Activated CD4-positive, alpha-beta T cell treated with anti-CD3 and anti-CD28 coated beads, Interleukin-2, amount 10 ng/mL, durations not matched to agents 7 days and 5 days (primary cell): ENCODE results near the gene SNRNP200. TPM values are rescaled to one million over a fixed set of nuclear protein-coding genes. Genes with fewer than 3 reads are reported as not detected.

ENCODE experiments used
- CTCF ChIA-PET: fragments of 350-600 bp; sonication (Branson Sonifier 250); formaldehyde crosslinking; loops from one replicate; lab custom pipeline; 2021; ENCODE audit warnings: antibody characterized with exemption; lab: Charles Lee
- POLR2A ChIA-PET: fragments of 350-600 bp; sonication (Branson Sonifier 250); formaldehyde crosslinking; loops from one replicate; lab custom pipeline; 2021; ENCODE audit warnings: antibody characterized with exemption; lab: Charles Lee
- DNase-seq: peaks from one replicate; pipeline ENCODE4 v3.0.0-alpha.2; 2020
- H3K27ac Mint-ChIP-seq: one replicate; pipeline ENCODE4 v1.8.0; 2021; ENCODE audit warnings: mild to moderate bottlenecking, moderate library complexity, mixed read lengths
- H3K27me3 Mint-ChIP-seq: one replicate; pipeline ENCODE4 v1.8.0; 2021; ENCODE audit warnings: mixed read lengths
- H3K36me3 Mint-ChIP-seq: one replicate; pipeline ENCODE4 v1.8.0; 2021; ENCODE audit warnings: low read depth, mixed read lengths
- H3K4me1 Mint-ChIP-seq: one replicate; pipeline ENCODE4 v1.8.0; 2021; ENCODE audit warnings: mixed read lengths
- H3K4me3 Mint-ChIP-seq: one replicate; pipeline ENCODE4 v1.8.0; 2021; ENCODE audit warnings: mild to moderate bottlenecking, moderate library complexity, mixed read lengths
- H3K9me3 Mint-ChIP-seq: one replicate; pipeline ENCODE4 v1.8.0; 2021; ENCODE audit warnings: mixed read lengths
- total RNA-seq, 2 experiments: library from RNA; stranded (reverse); gene quantifications; one replicate each; pipeline ENCODE4 v1.2.3, GENCODE V29; 2021

SNRNP200 gene
- total RNA-seq, 2 experiments from 2014 or later = 170 to 178 TPM

- H3K36me3 Mint-ChIP-seq = peaks cover 35% of the 10 kb centered on the region
- ChIA-PET CTCF (interaction anchor here (1.6 to 10.5 kb wide), 3 partner anchors 8 to 21 kb away, joined by 3 to 47 read pairs (median 21); no protein-coding TSS in a partner anchor), POLR2A (interaction anchor here (0.6 kb wide), 1 partner anchor 107 kb away, joined by 7 read pairs; no protein-coding TSS in a partner anchor)
- DNase-seq = no peak
- H3K27ac Mint-ChIP-seq = peak overlapping the region; percentile 95
- no peaks in the 10 kb centered on the region for H3K9me3 Mint-ChIP-seq
- peaks cover 67% of the 10 kb centered on the region for H3K4me1 Mint-ChIP-seq
- H3K27me3 Mint-ChIP-seq = no peaks in the 10 kb centered on the region
- peak overlapping the region; percentile 87 for H3K4me3 Mint-ChIP-seq
These were observed 31.5 kb upstream of the SNRNP200 start for GRCh38 chr2:96336873-96337272.

GRCh38 chr2:96336104-96336775, 30.9 kb upstream of the SNRNP200 start:
- no peak for DNase-seq
- H3K9me3 Mint-ChIP-seq = no peaks in the 10 kb centered on the region
- no peaks in the 10 kb centered on the region for H3K27me3 Mint-ChIP-seq
- ChIA-PET POLR2A (interaction anchor here (0.6 to 1.9 kb wide), 4 partner anchors 11 to 200 kb away, joined by 3 to 7 read pairs (median 4); partner anchors contain the start of genes ARID5A and ITPRIPL1), CTCF (interaction anchor here (1.1 to 10.5 kb wide), 9 partner anchors 9 to 202 kb away, joined by 3 to 47 read pairs (median 4); partner anchors contain the start of gene ITPRIPL1)
- H3K27ac Mint-ChIP-seq = peak overlapping the region; percentile 95
- peaks cover 30% of the 10 kb centered on the region for H3K36me3 Mint-ChIP-seq
- H3K4me1 Mint-ChIP-seq = peaks cover 61% of the 10 kb centered on the region
- peak overlapping the region; percentile 87 for H3K4me3 Mint-ChIP-seq

GRCh38 chr2:96333708-96334107, 28.4 kb upstream of the SNRNP200 start:
- ChIA-PET CTCF (interaction anchor here (0.5 to 10.5 kb wide), 6 partner anchors 10 to 304 kb away, joined by 3 to 47 read pairs (median 4); no protein-coding TSS in a partner anchor), POLR2A (no interaction called here)
- no peak for DNase-seq
- peaks cover 34% of the 10 kb centered on the region for H3K36me3 Mint-ChIP-seq
- H3K4me1 Mint-ChIP-seq = peaks cover 60% of the 10 kb centered on the region
- peak overlapping the region; percentile 76 for H3K27ac Mint-ChIP-seq
- no peaks in the 10 kb centered on the region for H3K9me3 Mint-ChIP-seq
- H3K27me3 Mint-ChIP-seq = no peaks in the 10 kb centered on the region
- H3K4me3 Mint-ChIP-seq = peak overlapping the region; percentile 87

- Mint-ChIP-seq H3K4me1 (peaks cover 68% of the 10 kb centered on the region), H3K9me3 (no peaks in the 10 kb centered on the region), H3K27me3 (no peaks in the 10 kb centered on the region)
These were observed 25.1 kb upstream of the SNRNP200 start for GRCh38 chr2:96330407-96330806.

GRCh38 chr2:96329874-96330273, 24.5 kb upstream of the SNRNP200 start:
- Mint-ChIP-seq H3K4me1 (peaks cover 70% of the 10 kb centered on the region), H3K27ac (peak overlapping the region; percentile 36), H3K36me3 (peaks cover 54% of the 10 kb centered on the region), H3K27me3 (no peaks in the 10 kb centered on the region), H3K9me3 (no peaks in the 10 kb centered on the region), H3K4me3 (no peak overlapping the region)
- no peak for DNase-seq
- CTCF ChIA-PET = interaction anchor here (1.3 to 10.5 kb wide), 2 partner anchors 9 to 36 kb away, joined by 3 to 47 read pairs; no protein-coding TSS in a partner anchor
- POLR2A ChIA-PET = no interaction called here

More at GRCh38 chr2:96330407-96330806, 25.1 kb upstream of the SNRNP200 start:
- DNase-seq = no peak
- Mint-ChIP-seq H3K36me3 (peaks cover 53% of the 10 kb centered on the region), H3K27ac (peak overlapping the region; percentile 19), H3K4me3 (no peak overlapping the region)
- POLR2A ChIA-PET = no interaction called here
- CTCF ChIA-PET = interaction anchor here (10.5 kb wide), 1 partner anchor 10 kb away, joined by 47 read pairs; no protein-coding TSS in a partner anchor

- no peak overlapping the region for H3K4me3 Mint-ChIP-seq
- H3K27ac Mint-ChIP-seq = peak overlapping the region; percentile 41
- peaks cover 70% of the 10 kb centered on the region for H3K4me1 Mint-ChIP-seq
- ChIA-PET POLR2A (no interaction called here), CTCF (interaction anchor here (1.0 to 10.5 kb wide), 3 partner anchors 9 to 36 kb away, joined by 3 to 47 read pairs (median 3); no protein-coding TSS in a partner anchor)
- H3K9me3 Mint-ChIP-seq = no peaks in the 10 kb centered on the region
- no peak for DNase-seq
- peaks cover 54% of the 10 kb centered on the region for H3K36me3 Mint-ChIP-seq
- H3K27me3 Mint-ChIP-seq = no peaks in the 10 kb centered on the region
These were observed 24.1 kb upstream of the SNRNP200 start for GRCh38 chr2:96329456-96329855.

GRCh38 chr2:96326990-96327820, 21.9 kb upstream of the SNRNP200 start:
- no peaks in the 10 kb centered on the region for H3K27me3 Mint-ChIP-seq
- peak overlapping the region; percentile 95 for H3K4me3 Mint-ChIP-seq
- H3K36me3 Mint-ChIP-seq = peaks cover 50% of the 10 kb centered on the region
- H3K4me1 Mint-ChIP-seq = peaks cover 68% of the 10 kb centered on the region
- no peaks in the 10 kb centered on the region for H3K9me3 Mint-ChIP-seq
- ChIA-PET CTCF (interaction anchor here (0.6 to 3.5 kb wide), 5 partner anchors 8 to 81 kb away, joined by 3 to 10 read pairs (median 4); partner anchors contain the start of gene NCAPH), POLR2A (no interaction called here)
- H3K27ac Mint-ChIP-seq = no peak overlapping the region
- DNase-seq = no peak

- POLR2A ChIA-PET = no interaction called here
- DNase-seq = no peak
- H3K27ac Mint-ChIP-seq = peak overlapping the region; percentile 95
These were observed 21.2 kb upstream of the SNRNP200 start for GRCh38 chr2:96326564-96326963.

GRCh38 chr2:96325884-96326255, 20.5 kb upstream of the SNRNP200 start:
- ChIA-PET CTCF (interaction anchor here (0.8 to 3.5 kb wide), 6 partner anchors 9 to 209 kb away, joined by 3 to 10 read pairs (median 4); partner anchors contain the start of gene NCAPH), POLR2A (interaction anchor here (1.2 kb wide), 1 partner anchor 9 kb away, joined by 4 read pairs; the partner anchor contains the start of gene NCAPH)
- H3K27ac Mint-ChIP-seq = peak overlapping the region; percentile 95
- peaks cover 48% of the 10 kb centered on the region for H3K36me3 Mint-ChIP-seq
- DNase-seq = peak; percentile 69
- H3K4me1 Mint-ChIP-seq = peaks cover 69% of the 10 kb centered on the region
- no peaks in the 10 kb centered on the region for H3K27me3 Mint-ChIP-seq
- peak overlapping the region; percentile 95 for H3K4me3 Mint-ChIP-seq
- H3K9me3 Mint-ChIP-seq = no peaks in the 10 kb centered on the region

More at GRCh38 chr2:96326564-96326963, 21.2 kb upstream of the SNRNP200 start:
- Mint-ChIP-seq H3K9me3 (no peaks in the 10 kb centered on the region), H3K4me3 (peak overlapping the region; percentile 95), H3K27me3 (no peaks in the 10 kb centered on the region), H3K36me3 (peaks cover 50% of the 10 kb centered on the region), H3K4me1 (peaks cover 71% of the 10 kb centered on the region)
- CTCF ChIA-PET = interaction anchor here (0.6 to 3.5 kb wide), 5 partner anchors 9 to 80 kb away, joined by 3 to 10 read pairs (median 3); partner anchors contain the start of gene NCAPH

GRCh38 chr2:96325041-96325883, 19.9 kb upstream of the SNRNP200 start, which contains the start of gene ITPRIPL1:
ITPRIPL1 (plus strand) TSS chr2:96325317; CDS start chr2:96325840, 523 bp downstream.
- H3K4me1 Mint-ChIP-seq = peaks cover 70% of the 10 kb centered on the region
- DNase-seq = peak; percentile 35
- H3K27ac Mint-ChIP-seq = peak within 1 kb of the TSS; percentile 95
- CTCF ChIA-PET = interaction anchor here (0.5 to 3.5 kb wide), 9 partner anchors 9 to 312 kb away, joined by 3 to 10 read pairs (median 4); partner anchors contain the start of gene NCAPH
- POLR2A ChIA-PET = interaction anchor here (0.6 to 1.2 kb wide), 2 partner anchors 10 to 197 kb away, joined by 3 to 4 read pairs; partner anchors contain the start of gene NCAPH
- H3K4me3 Mint-ChIP-seq = peak within 1 kb of the TSS; percentile 95
- no peaks in the 10 kb centered on the region for H3K9me3 Mint-ChIP-seq
- no peaks in the 10 kb centered on the region for H3K27me3 Mint-ChIP-seq
- H3K36me3 Mint-ChIP-seq = peaks cover 43% of the 10 kb centered on the region

GRCh38 chr2:96324721-96325040, 19.3 kb upstream of the SNRNP200 start:
- Mint-ChIP-seq H3K36me3 (peaks cover 40% of the 10 kb centered on the region), H3K9me3 (no peaks in the 10 kb centered on the region), H3K4me3 (peak overlapping the region; percentile 95), H3K4me1 (peaks cover 73% of the 10 kb centered on the region), H3K27me3 (no peaks in the 10 kb centered on the region), H3K27ac (peak overlapping the region; percentile 88)
- POLR2A ChIA-PET = interaction anchor here (0.6 kb wide), 1 partner anchor 198 kb away, joined by 3 read pairs; no protein-coding TSS in a partner anchor
- CTCF ChIA-PET = interaction anchor here (0.9 to 3.5 kb wide), 7 partner anchors 9 to 208 kb away, joined by 3 to 10 read pairs (median 5); partner anchors contain the start of gene NCAPH
- DNase-seq = peak; percentile 25
